Mammary epithelial cell (primary cell): ENCODE data around the gene COL5A1.

ENCODE experiments used
- CTCF ChIP-seq, 2 donors: IDR thresholded peaks in 1 of 2; conservative IDR thresholded peaks in 1 of 2; 2 replicates each; pipeline ENCODE4 v1.5.1; 2011 to 2012; ENCODE audit warnings: inconsistent platforms in 2 of 2, low read length in 2 of 2, mild to moderate bottlenecking in 2 of 2, control low read depth in 1 of 2, low read depth in 1 of 2; ENCODE audit not compliant: insufficient read depth in 1 of 2; ENCODE audit errors: extremely low read depth in 1 of 2
- EZH2 ChIP-seq: IDR thresholded peaks from 2 replicates; pipeline ENCODE4 v1.6.1; 2012; ENCODE audit warnings: low read length, inconsistent platforms, borderline replicate concordance

DNA sequence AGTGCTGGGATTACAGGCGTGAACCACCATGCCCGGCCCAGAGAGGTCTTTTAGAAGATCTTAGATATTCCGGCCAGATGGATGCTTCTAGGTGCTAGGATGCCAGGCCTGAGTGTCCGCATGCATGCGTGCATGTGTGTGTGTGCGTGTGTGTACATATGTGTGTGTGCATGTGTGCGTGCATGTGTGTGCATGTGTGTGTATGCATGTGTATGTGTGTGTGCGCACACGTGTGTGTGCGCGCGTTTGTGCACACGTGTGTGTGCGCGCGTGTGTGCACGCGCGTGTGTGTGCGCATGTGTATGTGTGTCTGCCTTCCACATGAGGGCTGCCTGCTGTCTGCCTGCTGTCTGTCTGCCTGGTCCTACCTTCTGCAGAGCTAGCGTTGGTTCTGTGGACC lies 151.0 kb downstream of the COL5A1 start:
- no peak for TF ChIP-seq CTCF (conservative IDR thresholded peaks at IDR 0.05 in 1 of 2, IDR thresholded peaks at IDR 0.05 in 1 of 2; ENCODE audit: extremely low read depth in 1 of 2, insufficient read depth in 1 of 2, low read depth in 1 of 2, low read length in 2 of 2)
- TF ChIP-seq EZH2 = no peak
